Right hindlimb (tissue), 1 donor: ENCODE results near the gene CCNK.

Source experiments
- DNase-seq: peaks from one replicate; pipeline ENCODE4 v3.0.0-alpha.2; 2018

CCNK gene

DNA sequence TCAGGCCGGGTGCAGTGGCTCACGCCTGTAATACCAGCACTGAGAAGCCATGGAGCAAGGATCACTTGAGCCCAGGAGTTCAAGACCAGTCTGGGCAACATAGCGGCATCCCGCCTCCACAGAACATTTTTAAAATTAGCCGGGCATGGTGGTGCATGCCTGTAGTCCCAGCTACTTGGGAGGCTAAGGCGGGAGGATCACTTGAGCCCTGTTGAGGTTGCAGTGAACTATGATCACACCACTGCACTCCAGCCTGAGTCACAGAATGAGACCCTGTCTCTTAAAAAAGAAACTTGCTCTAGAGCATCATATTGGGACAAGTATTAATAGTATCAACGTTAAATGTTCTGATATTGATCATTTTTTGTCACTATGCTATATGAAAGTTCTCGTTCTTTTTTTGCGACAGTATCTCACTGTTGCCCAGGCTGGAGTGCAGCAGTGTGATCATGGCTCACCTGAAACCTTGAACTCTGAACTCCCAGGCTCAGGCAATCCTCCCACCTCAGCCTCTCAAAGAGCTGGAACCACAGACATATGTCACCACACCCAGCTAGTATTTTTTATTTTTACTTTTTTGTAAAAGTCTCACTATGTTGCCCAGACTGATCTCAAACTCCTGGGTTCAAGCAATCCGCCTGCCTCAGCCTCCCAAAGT, 75.1 kb downstream of the CCNK start:
- DNase-seq: no peak

- no peak for DNase-seq
These were observed 78.2 kb downstream of the CCNK start for GRCh38 chr14:99559286-99559990.

DNA sequence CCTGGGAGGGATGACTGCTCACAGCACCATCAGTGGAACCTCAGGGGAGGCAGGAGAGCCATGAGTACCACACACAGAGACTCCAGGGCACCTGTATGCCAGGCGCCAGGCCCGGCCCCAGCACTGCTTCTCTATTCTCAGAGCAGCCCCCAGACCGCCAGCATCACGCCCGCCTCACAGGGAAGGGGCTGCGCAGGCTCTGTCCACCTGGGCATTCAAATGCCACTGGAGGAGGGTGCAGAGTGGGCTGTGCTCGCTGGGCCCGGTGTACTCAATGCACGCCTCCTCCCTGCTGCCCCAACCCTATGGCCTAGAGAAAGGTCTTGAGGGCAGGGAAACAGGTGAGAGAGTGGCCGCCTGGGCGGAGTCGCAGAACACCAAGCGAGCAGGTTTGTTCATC, 79.2 kb downstream of the CCNK start:
- no peak for DNase-seq

DNA sequence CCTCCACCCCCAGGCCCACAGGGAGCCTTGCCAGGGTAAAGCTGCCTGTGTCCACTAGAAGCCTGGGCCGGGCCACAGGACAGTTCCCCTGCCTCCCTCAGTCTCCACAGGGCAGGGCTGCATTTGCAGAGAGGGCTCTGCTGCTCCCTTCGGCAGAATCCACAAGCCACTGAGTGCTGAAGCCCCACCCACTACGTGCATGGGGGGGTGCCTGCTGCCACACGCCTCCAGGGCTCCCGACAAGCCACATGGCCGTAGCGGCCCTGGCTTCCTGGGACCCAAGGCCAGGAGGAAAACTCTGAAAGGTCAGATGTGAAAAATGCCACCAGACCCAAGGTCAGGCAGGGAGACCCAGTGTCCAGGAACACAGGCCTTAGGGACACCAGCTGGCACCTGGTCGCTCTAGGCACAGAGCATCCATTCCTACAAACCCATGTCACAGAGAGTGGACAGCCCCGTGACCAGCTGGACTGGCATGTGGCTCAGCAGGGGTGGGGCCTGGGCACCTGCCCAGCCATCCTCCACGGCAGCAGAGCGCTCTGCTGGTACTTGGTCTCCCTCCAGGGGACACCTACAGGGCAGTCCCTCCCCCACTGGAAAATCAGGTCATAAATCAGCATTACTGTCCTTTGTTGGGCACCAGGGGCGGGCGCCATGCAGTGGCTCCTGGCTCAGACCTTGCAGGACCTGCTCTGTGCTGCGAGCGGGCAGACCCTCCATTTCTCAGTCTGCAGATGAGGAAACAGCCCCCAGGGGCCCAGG, 79.9 kb downstream of the CCNK start:
- no peak for DNase-seq

DNA sequence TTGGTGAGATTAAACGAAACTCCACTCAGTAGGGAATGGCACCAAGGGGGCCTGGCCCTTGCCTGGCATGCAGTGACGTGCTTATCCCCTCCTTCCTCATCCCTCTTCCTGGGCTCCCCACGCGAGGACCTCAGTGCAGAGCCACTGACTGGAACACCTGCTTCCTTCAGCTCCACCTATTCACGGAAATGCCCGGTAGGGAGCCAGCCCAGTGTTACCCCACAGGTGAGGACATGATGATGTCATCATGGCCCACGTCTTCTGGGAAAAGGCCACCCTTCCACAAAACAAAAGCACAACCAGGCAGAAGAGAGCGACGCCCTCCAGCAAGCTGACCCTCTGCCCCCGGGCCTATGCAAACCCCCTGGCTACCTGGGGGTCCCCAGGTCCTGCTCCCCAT, 80.7 kb downstream of the CCNK start:
- DNase-seq: no peak
